H1 (cell line): ENCODE data around the gene CNOT3. TPM values are rescaled to one million over a fixed set of nuclear protein-coding genes. Genes with fewer than 3 reads are reported as not detected.
A peak's percentile ranks its signal among the peaks of the same experiment; 100 is the strongest.

Source experiments
- ATF2 ChIP-seq: IDR thresholded peaks from 2 replicates; pipeline ENCODE4 v1.6.1; 2012; ENCODE audit warnings: low read length, inconsistent platforms
- CBX8 ChIP-seq: fragments of 300-800, 300-1000 bp; sonication (generic); IDR thresholded peaks from 2 replicates; pipeline ENCODE4 v1.7.1; 2016; ENCODE audit warnings: low read depth, low read length, borderline replicate concordance
- CHD1 ChIP-seq: IDR thresholded peaks from 2 replicates; pipeline ENCODE4 v1.6.1; 2012; ENCODE audit warnings: low read depth, low read length, improper control_type of control experiment
- CTCF ChIP-seq, 3 experiments: IDR thresholded peaks; 1 replicate in 2 of 3; 2 replicates in 1 of 3; pipeline versions ENCODE4 v1.5.1 to v1.6.1; 2011; ENCODE audit warnings: low read length in 3 of 3, mild to moderate bottlenecking in 3 of 3, inconsistent platforms in 2 of 3, low read depth in 1 of 3, moderate library complexity in 1 of 3; ENCODE audit not compliant: insufficient read depth in 1 of 3; ENCODE audit errors: control extremely low read depth in 1 of 3
- EP300 ChIP-seq, 2 experiments: IDR thresholded peaks; 1 replicate in 1 of 2; 2 replicates in 1 of 2; pipeline ENCODE4 v1.6.1; 2011 to 2012; ENCODE audit warnings: low read depth in 2 of 2, low read length in 2 of 2, mild to moderate bottlenecking in 2 of 2, borderline replicate concordance in 1 of 2, inconsistent platforms in 1 of 2, moderate library complexity in 1 of 2
- HDAC6 ChIP-seq: IDR thresholded peaks from one replicate; pipeline ENCODE4 v1.7.1; 2012; ENCODE audit warnings: low read depth, mild to moderate bottlenecking, inconsistent platforms, low read length, moderate library complexity
- JUN ChIP-seq: IDR thresholded peaks from 2 replicates; pipeline ENCODE4 v1.6.1; 2011; ENCODE audit warnings: low read depth, mild to moderate bottlenecking, improper control_type of control experiment, low read length
- KDM1A ChIP-seq: fragments of 200-600, 300-600 bp; sonication (generic); IDR thresholded peaks from 2 replicates; pipeline ENCODE4 v1.7.1; 2016; ENCODE audit warnings: mild to moderate bottlenecking, low read length, borderline replicate concordance
- KDM4A ChIP-seq: IDR thresholded peaks from one replicate; pipeline ENCODE4 v1.7.1; 2012; ENCODE audit warnings: low read depth, mild to moderate bottlenecking, moderate library complexity, low read length, inconsistent platforms; ENCODE audit not compliant: severe bottlenecking
- MAFK ChIP-seq: IDR thresholded peaks from 2 replicates; pipeline ENCODE4 v1.6.1; 2012; ENCODE audit warnings: low read depth, mild to moderate bottlenecking, improper control_type of control experiment, low read length
- NANOG ChIP-seq: IDR thresholded peaks from 2 replicates; pipeline ENCODE4 v1.6.1; 2011; ENCODE audit warnings: low read length, low read depth, mild to moderate bottlenecking, inconsistent platforms; ENCODE audit not compliant: insufficient read depth, poor library complexity, severe bottlenecking
- SIX5 ChIP-seq: IDR thresholded peaks from 2 replicates; pipeline ENCODE4 v1.6.1; 2011; ENCODE audit warnings: mild to moderate bottlenecking, low read depth, low read length
- SP1 ChIP-seq: IDR thresholded peaks from 2 replicates; pipeline ENCODE4 v1.6.1; 2011; ENCODE audit warnings: low read depth, low read length
- SP4 ChIP-seq: IDR thresholded peaks from 2 replicates; pipeline ENCODE4 v1.6.1; 2012; ENCODE audit warnings: low read length, inconsistent platforms
- SRF ChIP-seq: IDR thresholded peaks from 2 replicates; pipeline ENCODE4 v1.6.1; 2011; ENCODE audit warnings: mild to moderate bottlenecking, low read depth, low read length, moderate library complexity
- TBP ChIP-seq: IDR thresholded peaks from 2 replicates; pipeline ENCODE4 v1.6.1; 2011; ENCODE audit warnings: low read depth, low read length, improper control_type of control experiment
- YY1 ChIP-seq: IDR thresholded peaks from 2 replicates; pipeline ENCODE4 v1.6.1; 2011; ENCODE audit warnings: low read depth, mild to moderate bottlenecking, low read length
- polyA plus RNA-seq, 7 experiments: library from polyadenylated mRNA; depleted of rRNA in 3 of 7; stranded (reverse) in 5 of 7; unstranded in 2 of 7; fragments of >200 nt in 5 of 7; fragments of 200-250 nt in 2 of 7; gene quantifications; 1 replicate in 5 of 7; 2 replicates in 1 of 7; 4 replicates in 1 of 7; pipeline versions ENCODE4 v1.2.1 to v1.2.3, GENCODE V29; 2011 to 2013; ENCODE audit warnings: missing spikeins in 2 of 7, mixed read lengths in 2 of 7
- total RNA-seq: library from RNA; stranded (reverse); fragmentation: NEBNext Ultra II Directional; extraction: Animal tissue kit (Norgen Biotek cat#: 25700); gene quantifications from 2 replicates; pipeline ENCODE4 v1.2.1, GENCODE V29; 2021
- TF ChIP-seq, protein P1 (sequence below): IDR thresholded peaks from 2 replicates; pipeline ENCODE4 v1.6.1; 2011; ENCODE audit warnings: low read length, improper control_type of control experiment

CNOT3 gene
- total and polyA plus RNA-seq, 2 of the 8 experiments (the other 6 are each of a cell fraction or from before 2014, with no cell fraction given), result 21.2 to 86.4 TPM

DNA sequence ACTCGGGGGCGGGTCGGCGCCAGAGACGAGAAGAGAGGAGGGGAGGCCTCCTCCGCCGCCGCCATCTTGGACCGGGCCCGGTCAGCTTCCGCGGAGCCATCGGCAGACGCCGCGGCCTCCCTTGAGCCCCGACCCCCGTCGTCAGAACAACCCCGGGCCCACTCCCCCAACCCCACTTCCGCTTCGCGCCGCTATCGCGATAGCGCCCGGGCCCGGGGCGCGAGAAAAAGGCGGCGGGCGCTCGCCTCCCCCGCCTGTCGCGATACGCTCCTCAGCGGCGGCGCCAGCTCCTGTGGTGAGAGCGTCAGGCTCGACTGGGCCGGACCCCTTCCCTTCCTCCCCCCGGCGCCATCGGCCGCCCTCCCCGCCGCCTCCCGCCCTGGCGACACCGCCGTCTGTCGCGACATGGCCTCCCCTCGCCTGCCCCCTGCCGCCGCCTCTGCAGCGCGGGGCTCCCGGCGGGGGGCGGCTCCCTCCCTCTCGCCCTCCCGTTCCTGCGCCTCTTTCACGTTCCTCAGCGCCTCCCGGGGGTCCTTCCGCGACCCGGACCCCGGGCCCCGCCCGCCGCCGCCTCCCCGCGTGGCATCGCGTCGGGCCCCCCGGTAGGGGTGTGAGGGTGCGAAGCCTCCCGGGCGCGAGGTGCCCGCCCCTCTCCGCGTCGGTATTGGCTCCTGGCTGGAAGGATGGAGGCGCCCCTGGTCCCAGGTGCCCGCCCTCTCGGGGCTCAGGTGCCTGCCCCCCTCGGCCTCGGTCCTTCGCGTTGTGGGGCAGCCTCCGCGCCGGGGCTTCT, at the start of gene CNOT3 (continued):
- TF ChIP-seq ATF2 (no peak), KDM1A (no peak), SRF (no peak), YY1 (peak; percentile 97), CTCF (IDR thresholded peaks at IDR 0.05; ENCODE audit: control extremely low read depth in 1 of 3, insufficient read depth in 1 of 3, low read depth in 1 of 3, low read length in 3 of 3) (peak in 1 of 3 experiments; percentile 26; a peak in 1 of 4 replicates), NANOG (no peak), SP1 (no peak), JUN (no peak), CHD1 (peak; percentile 82), KDM4A (no peak), SIX5 (no peak), EP300 (IDR thresholded peaks at IDR 0.05; ENCODE audit: borderline replicate concordance in 1 of 2, low read depth in 2 of 2, low read length in 2 of 2) (no peak), SP4 (no peak), CBX8 (no peak), MAFK (no peak), TBP (peak; percentile 79; the same call in 1 of the 2 replicates), HDAC6 (no peak)
- TF ChIP-seq, protein P1, sequence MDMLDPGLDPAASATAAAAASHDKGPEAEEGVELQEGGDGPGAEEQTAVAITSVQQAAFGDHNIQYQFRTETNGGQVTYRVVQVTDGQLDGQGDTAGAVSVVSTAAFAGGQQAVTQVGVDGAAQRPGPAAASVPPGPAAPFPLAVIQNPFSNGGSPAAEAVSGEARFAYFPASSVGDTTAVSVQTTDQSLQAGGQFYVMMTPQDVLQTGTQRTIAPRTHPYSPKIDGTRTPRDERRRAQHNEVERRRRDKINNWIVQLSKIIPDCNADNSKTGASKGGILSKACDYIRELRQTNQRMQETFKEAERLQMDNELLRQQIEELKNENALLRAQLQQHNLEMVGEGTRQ, result no peak
